ENCODE results near the gene CCDC90B.
"Not testable (repeated sequence)": the region's sequence is repeated elsewhere in the genome, so short reads cannot be mapped to it uniquely, and the experiment has no call there.

CCDC90B gene

DNA sequence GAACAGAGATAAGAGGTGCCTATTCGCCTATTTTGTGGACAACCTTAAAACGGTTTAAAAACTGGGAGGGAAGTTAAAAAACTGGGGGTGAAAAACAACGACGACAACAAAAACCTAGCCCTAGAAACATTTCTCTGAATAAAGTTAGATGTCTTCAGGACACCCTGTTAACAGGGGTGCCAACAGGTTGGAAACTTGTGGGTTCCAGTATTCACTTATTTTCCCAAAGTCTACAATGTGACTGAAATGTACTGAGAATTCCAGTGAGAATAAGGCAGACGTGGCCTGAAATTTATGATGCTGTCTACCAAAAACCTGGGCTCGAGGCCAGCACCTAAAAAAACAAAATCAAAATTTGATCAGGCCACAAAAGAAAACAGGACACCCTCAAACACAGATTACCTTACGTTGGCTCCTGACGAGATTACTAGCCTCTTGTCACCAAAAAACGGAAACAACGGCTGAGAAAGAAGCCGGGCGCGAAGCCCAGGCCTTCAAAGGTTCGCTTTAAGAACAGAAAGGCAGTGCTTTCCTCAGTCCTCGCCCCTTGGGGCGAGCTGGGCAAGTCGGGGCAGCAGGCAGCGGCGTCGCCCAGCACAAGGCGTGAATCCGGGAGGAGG, 906 bp downstream of the CCDC90B start:
- no peak for DNase-seq

DNA sequence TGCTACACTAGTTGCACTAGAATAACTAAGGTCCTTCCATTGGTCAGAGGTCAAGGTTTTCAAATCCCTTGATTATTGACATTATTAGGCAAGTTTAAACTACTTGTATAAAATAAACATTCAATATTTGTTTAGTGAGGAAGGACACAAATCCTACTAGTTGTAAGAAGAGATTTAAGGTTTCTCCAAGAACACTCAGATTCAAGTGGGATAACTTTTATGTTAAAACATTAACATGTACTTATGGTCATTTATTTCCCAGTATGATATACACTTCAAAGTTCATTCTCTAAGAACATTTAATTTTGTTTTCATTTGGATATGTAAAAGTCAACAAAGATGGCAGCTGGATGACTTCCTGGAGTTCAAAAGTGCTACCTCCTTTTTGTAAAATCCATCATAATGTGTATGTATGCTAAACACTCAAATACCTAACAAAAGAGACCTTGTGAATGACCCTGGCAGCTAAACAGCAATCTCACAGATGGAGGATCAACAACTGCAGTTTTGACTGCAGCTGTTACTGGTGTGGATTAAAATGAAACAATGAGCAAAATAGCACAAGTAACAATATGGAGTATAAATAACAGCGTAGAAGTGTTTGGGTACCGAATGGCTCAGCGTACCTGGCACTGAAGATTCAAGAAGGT, 1.5 kb downstream of the CCDC90B start:
- no peak for DNase-seq

- no peak for DNase-seq
These were observed 4.0 kb downstream of the CCDC90B start for GRCh38 chr11:83282084-83282716.

DNA sequence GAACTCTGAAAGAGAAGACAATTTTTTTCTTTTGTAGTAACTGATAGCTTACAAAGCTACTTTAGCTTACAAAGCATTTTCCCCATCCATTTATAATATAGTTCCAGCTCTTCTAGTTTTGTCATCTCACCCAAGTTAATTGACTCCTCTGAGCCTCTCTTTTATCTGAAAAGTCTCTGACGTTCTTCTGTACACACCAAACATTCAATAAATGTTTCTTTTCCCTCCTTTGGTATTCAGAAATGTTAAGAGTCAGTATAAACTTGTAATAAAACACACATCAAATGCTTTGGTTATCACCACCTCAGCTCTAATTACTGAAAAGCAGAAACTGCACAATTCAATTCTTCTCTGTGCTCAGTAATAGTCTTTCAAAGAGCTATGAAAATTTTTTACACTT, 5.9 kb downstream of the CCDC90B start:
- no peak for DNase-seq

GRCh38 chr11:83278351-83278750, 7.8 kb downstream of the CCDC90B start:
- no peak for DNase-seq

- no peak for DNase-seq
These were observed 10.1 kb downstream of the CCDC90B start for GRCh38 chr11:83275888-83276641.

DNA sequence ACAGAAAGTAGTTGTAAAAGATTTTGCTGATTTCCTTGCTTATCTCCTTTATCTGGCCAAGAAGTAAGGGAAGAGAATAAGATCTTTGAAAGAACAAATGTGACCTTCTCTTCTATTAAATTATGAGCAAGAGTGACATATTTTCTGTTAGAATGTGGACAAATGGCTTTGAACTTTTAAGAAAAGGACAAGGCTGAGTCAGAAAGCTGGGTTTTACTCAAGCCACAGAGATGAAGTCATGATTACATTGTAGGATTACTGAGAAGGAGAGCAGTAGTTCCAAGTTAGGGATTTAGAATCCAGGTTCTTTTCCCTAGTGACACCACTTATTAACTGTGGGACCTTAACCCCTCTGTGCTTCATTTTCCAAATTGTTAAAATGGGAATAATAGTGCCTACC, 13.5 kb downstream of the CCDC90B start:
- DNase-seq: no peak

GRCh38 chr11:83271734-83272133, 14.4 kb downstream of the CCDC90B start:
- DNase-seq: not testable (repeated sequence)

GRCh38 chr11:83269080-83269479, 17.1 kb downstream of the CCDC90B start:
- DNase-seq: not testable (repeated sequence)

GRCh38 chr11:83265331-83265730, 20.8 kb downstream of the CCDC90B start:
- no peak for DNase-seq

- no peak for DNase-seq
These were observed 26.6 kb downstream of the CCDC90B start for GRCh38 chr11:83259559-83259958.

DNA sequence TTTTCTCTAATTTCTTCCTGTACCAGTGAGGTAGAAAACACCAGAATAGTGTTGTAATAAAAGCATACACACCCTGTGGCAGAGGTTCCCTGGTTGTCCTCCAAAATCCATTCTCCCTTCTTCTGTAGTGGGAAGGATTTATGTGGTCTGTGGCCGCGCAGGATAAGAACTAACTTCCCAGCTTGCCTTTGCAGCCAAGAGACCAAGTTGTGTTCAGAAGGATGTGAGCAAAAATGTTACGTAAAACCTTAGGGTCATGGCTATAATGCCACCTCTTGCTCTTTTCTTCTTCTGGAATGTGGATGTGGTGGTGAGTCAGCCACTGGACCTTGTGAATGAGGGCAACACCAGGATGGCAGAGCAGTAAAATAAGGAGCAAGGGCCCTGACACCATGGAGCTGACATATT, 28.4 kb downstream of the CCDC90B start:
- no peak for DNase-seq

DNA sequence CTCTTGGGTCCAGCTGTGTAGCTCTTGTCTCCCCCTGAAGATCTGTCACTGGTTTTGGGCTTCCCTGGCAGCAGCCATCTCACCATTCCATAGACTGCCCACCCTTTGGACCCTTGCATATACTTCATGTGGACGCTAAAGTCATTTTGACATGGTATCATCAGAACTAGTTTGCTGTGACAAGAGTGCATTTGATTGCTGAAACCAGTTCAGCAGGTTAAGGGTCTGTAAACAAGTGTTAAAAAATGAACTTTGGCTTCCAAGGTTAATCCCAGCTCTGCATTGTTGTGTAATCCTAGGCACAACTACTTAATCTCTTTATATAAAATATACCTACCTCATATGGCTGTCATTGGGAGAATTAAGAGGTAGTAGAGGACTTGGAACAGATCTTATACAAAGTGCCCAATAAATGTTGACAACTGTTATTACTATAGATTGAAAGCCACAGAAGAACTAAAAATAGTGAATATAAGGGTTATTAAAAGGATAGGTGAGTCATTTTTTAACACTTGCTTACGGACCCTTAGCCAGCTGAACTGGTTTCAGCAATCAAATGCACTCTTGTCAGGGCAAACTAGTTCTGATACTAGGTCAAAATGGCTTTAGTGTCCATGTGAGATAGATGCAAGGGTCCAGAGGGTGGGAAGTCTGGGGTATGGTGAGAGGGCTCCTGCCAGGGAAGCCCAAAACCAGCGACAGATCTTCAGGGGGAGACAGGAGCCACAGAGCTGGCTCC, 29.4 kb downstream of the CCDC90B start:
- no peak for DNase-seq

DNA sequence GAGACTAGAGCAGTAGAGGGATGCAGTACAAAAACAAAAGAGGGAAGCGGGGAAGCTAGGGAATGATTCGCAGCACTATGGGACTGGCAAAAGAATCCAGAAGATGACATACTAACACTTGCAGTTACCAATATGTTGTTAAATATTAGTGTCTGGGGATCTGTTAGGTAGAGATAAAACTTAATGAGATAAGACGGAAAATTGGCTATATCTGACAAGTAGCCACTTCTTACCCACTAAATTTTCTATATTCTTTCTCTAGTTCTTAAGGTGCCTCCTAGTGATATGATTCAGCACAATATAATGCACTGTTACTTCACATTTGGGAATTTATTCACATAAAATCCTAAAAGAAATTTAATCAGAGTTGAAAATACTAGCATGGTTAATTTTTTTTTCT, 30.8 kb downstream of the CCDC90B start:
- DNase-seq: no peak

- no peak for DNase-seq
These were observed 33.2 kb downstream of the CCDC90B start for GRCh38 chr11:83252941-83253340.

- DNase-seq: no peak
These were observed 33.9 kb downstream of the CCDC90B start for GRCh38 chr11:83252266-83252665.

GRCh38 chr11:83249972-83250593, 36.1 kb downstream of the CCDC90B start:
- peak; percentile 56 for DNase-seq

- DNase-seq: no peak
These were observed 36.7 kb downstream of the CCDC90B start for GRCh38 chr11:83249445-83249844.

DNA sequence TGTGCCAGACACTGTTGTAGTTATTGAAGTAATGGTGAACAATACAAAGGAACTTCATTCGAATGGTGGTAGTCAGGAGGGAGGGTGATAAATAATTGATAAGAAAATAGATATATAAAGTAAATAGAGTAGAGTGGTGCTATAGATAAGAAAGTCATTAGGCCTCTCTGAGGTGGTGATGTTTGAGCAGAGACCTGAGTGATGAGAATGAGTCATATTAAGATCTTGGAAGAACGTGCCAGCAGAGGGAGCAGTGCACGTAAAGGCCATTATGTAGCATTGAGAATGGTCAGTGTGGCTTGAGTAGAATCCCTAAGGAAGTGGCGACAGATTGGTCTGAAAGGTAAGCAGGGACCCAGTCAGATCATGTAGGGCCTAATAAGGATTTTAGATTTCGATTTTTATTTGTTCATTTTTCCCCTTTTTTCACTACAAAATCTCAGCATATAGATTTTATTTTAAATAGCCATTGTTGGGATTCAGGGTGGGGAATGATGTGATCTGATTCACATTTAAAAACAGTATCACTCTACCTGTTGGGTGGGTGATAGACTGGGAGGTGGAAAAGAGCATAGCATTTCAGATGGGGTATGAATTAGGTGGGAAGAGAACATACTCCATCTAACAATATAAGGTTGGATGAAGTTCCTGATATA, 44.7 kb downstream of the CCDC90B start:
- DNase-seq: peak; percentile 50

DNA sequence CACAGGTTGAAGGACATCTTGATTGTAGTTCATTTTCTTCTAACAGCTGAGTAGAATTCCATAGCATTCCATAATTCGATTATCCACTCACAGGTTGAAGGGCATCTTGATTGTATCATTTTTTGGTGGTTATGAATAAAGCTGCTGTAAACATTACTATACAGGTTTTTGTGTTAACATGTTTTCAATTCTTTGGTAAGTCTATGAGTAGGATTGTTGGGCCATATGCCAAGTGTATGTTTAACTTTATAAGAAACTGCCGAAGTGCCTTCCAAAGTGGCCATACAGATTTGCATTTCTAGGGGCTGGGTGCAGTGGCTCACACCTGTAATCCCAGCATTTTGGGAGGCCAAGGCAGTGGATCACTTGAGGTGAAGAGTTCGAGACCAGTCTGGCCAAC, 48.1 kb downstream of the CCDC90B start:
- no peak for DNase-seq

DNA sequence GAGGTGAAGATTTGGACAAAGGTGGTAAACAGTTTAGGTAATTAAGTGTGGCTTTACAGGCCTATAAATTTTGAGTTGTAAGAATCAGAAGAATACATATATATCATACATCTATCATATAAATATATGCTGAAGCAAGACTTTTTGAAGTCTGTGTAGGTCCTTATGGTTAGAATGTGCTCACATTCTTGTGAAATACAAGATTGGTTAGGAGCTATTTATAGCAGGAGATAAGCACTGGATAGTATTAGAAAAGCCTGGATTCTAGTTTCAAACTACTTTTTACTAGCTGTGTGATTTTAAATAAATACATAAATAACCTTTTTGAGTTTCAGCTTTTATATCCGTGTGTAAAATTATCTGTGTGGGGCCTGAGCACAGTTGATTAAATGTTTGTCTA, 50.3 kb downstream of the CCDC90B start:
- no peak for DNase-seq

GRCh38 chr11:83223457-83223856, 62.7 kb downstream of the CCDC90B start:
- no peak for DNase-seq

Data from NCI-H510A treated with DMSO at 0.1 percent for 48 hours (cell line).